GM18907 (cell line): Measurements from ENCODE around the gene VPS16.

Experiments used
- ATAC-seq: cut with Tn5 transposase; IDR thresholded peaks from one replicate; pipeline ENCODE4 v1.9.1; 2021; ENCODE audit warnings: mild to moderate bottlenecking, moderate library complexity; ENCODE audit not compliant: unreplicated experiment

VPS16 gene

GRCh38 chr20:2833761-2834160 lies 6.8 kb upstream of the VPS16 start:
- no peak for ATAC-seq

- no peak for ATAC-seq
Measured at GRCh38 chr20:2834401-2835110, 6.0 kb upstream of the VPS16 start.

DNA sequence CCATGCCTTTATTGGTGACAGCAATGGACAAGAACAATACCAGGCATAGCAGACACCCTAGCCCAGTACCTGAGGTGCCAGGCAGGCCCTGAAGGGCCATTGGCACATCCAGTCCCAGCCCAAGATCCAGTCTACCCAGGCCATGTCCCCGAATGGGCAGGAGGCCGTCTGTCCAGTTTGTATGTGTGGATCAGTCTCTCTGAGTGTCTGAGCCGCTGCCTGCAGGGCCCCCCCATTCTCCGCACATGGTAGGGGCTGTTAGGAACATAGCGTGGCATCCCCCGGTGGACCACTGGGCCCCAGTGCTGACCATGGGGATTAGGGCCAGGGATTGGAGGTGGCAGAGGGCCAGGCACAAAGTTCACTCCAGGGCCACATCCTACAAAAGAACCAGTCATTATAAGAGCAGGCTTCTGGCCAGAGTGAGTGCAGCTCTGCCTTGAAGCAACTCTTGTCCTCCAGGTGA lies 5.2 kb upstream of the VPS16 start:
- no peak for ATAC-seq

DNA sequence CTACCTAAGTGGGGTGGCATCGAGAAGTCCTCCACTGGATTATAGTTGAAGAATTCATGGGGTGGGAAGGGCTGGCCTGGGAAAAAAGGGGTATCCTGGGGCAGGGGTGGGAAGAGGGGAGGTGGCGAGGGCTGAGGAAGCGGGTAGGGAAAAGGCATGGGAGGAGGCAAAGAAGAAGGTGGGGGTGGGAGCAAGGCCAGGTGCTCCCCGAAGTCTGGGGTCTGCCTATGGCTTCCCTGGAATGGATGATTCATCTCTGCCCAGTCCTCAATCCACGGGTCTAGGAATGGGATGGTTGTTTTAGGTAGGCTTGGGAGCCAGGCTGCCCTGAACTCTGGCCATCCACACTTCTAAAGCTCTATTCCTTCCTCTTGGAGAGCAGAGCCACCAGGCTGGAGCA lies 4.5 kb upstream of the VPS16 start:
- ATAC-seq, result no peak

DNA sequence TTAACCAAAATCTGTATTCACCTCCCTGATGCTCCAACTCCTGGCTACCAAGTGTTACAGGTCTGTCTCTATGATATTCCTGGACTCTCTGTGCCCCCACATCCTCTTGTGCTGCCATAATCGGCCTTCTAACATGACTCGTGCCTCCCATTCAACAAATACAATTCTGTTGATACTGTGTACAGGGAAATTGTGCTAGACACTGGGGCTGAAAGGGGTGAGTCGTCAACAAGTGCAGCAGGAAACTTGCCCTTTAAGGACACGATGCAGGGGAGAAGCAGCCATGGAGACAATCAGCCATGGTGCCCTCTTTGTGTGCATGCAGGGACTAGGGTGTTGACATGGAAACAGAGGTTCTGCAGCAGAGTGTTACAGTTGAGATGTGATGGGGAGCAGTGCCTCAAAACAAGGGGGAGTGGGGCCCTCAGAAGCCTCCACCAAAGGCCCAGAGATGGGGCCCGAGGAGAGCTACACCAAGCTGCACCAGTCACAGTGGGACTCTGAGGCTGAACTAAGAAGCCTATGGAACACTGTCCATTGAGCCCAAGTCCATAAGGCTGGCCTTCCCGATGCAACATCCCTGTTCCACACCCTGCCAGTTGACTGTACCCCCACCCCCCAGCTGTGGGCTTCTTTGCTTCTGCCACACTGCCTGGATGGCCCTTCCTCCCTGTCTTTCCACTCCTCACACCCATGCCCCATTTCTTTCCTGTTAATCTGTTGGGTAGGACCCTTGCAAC lies 3.2 kb upstream of the VPS16 start:
- ATAC-seq, result no peak

- no peak for ATAC-seq
Measured at GRCh38 chr20:2838170-2838797, 2.3 kb upstream of the VPS16 start.

GRCh38 chr20:2838847-2839671 lies 1.5 kb upstream of the VPS16 start:
- no peak for ATAC-seq

DNA sequence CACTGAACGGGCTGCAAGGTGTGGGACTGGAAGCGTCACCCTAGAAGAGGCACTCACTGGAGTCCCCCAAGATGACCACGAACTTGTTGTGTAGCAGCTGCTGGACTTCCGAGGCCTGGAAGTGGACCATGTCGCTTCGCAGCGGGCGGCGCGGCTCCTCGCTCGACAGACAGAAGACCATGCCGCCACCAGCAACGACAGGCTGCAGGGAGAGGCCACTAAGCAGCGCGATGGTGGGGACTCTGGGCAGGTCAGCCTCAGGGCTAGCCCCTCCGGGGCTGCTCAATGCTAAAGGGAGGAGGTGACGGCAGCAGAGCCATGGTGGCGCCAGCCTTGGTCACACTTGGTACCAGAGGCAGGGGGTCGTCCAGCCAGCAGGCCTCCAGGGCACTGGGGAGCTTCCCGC lies 810 bp upstream of the VPS16 start:
- ATAC-seq, result no peak

- ATAC-seq, result peak; percentile 25
Measured at GRCh38 chr20:2840967-2841531, 504 bp downstream of the VPS16 start.

DNA sequence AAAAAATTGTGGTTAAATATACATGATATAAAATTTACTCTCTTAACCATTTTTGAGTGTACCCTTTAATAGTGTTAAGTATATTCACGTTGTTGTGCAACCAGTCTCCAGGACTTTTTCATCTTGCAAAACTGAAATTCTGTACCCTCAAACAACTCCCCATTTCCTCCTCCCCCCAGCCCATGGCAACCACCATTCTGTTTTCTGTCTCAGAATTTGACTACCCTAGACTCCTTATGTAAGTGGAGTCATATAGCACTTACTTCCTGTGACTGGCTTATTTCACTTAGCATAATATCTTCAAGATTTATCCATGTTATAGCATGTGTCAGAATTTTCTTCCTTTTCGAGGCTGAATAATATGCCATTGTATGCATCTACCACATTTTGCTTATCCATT lies 5.1 kb downstream of the VPS16 start:
- no peak for ATAC-seq

DNA sequence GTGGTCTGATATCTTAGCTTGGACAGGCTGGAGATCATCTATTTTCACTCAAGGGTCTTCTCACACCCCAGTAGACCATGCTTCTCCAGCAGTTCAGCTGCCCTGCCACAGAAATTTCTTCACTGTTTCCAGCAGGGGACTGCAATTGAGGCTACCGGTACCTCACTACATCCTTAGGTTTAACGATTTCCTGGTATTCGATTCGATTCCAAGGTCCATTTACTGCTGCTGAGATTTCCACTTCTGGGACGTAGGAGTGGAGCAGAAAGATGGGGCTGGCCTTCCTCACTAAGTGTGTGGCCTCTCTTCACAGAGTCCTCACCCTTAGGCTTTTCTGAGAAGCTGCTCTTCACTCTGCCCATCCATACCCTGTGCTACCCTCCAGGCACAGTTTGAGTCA lies 6.2 kb downstream of the VPS16 start:
- no peak for ATAC-seq

GRCh38 chr20:2847802-2848201 lies 7.3 kb downstream of the VPS16 start:
- no peak for ATAC-seq

DNA sequence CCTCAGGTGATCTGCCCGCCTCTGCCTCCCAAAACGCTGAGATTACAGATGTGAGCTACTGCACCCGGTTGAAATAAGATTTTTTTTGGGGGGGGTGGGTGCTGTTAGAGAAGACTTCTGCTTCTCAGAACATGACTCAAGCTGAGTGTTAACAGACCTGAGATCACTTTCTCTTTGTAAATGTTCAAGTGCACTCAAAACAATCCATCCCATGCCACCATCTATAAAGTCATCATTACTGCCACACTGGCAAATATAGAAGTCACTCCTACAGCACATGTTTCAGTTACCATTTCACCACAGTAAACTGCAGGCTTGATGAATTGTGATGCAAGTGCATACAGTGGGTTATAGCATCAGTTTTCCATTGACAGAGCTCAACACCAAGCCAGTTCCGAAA lies 9.0 kb downstream of the VPS16 start:
- ATAC-seq, result no peak

- no peak for ATAC-seq
Measured at GRCh38 chr20:2851086-2851485, 10.5 kb downstream of the VPS16 start.

GRCh38 chr20:2858591-2858990 lies 18.0 kb downstream of the VPS16 start:
- no peak for ATAC-seq

GRCh38 chr20:2859330-2860121 lies 19.0 kb downstream of the VPS16 start:
- ATAC-seq, result no peak

DNA sequence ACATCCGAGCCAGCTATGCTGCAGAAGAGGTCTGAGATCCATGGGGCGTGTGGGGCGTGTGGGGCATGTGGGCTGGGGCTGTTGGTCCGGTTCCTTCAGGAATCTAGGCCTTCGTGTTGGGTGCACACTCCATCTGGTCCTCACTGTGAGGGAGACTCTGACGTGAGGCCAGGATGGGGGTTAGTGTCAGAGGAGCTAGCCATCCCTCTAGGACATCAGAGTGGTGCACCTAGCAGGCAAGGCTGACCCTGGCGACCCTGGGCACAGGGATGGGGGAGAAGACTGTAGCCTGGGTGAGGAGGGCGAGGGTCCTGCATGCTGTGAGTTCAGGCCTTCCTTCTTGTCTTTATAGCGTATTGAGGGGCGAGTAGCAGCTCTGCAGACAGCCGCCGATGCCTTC lies 24.1 kb downstream of the VPS16 start:
- ATAC-seq, result no peak

- ATAC-seq, result no peak
Measured at GRCh38 chr20:2865101-2865500, 24.6 kb downstream of the VPS16 start.

DNA sequence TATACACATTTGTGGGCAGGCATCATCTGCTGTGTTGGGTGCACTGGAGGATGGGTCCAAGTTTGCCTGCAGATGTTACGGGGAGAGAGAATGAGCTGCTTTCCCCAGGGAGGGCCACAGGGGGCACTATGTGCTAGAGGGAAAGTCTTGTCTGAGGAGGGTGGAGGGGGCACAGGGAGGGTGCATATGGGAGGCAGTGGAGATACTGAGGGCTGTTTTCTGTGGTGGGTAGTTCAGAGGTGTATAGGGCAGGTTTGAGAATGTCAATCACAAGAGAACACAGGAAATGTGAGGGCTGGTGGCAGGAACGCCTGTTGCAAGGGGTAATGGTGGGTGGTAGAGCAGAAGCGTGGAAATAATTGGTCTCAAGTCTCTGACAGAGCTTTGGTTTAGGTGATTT lies 25.1 kb downstream of the VPS16 start:
- no peak for ATAC-seq

GRCh38 chr20:2866236-2866635 lies 25.7 kb downstream of the VPS16 start:
- ATAC-seq, result no peak
